HG03060 (cell line): ENCODE measurements around the gene TNNT3.

Experiments
- ATAC-seq: cut with Tn5 transposase; IDR thresholded peaks from one replicate; pipeline ENCODE4 v1.9.1; 2021; ENCODE audit warnings: low read depth, moderate number of reproducible peaks; ENCODE audit not compliant: unreplicated experiment

TNNT3 gene

GRCh38 chr11:1979607-1980006, 60.1 kb downstream of the TNNT3 start:
- ATAC-seq = no peak

- no peak for ATAC-seq
Measured at GRCh38 chr11:1982873-1983600, 63.5 kb downstream of the TNNT3 start.

- no peak for ATAC-seq
Measured at GRCh38 chr11:1983601-1983961, 64.1 kb downstream of the TNNT3 start.

- ATAC-seq = no peak
Measured at GRCh38 chr11:1987024-1987423, 67.5 kb downstream of the TNNT3 start.

- no peak for ATAC-seq
Measured at GRCh38 chr11:1988174-1988573, 68.7 kb downstream of the TNNT3 start.
